ENCODE results near the gene NFIL3.
A peak's percentile ranks its signal among the peaks of the same experiment; 100 is the strongest.
"Not testable (repeated sequence)": the region's sequence is repeated elsewhere in the genome, so short reads cannot be mapped to it uniquely, and the experiment has no call there.

NFIL3 gene, protein sequence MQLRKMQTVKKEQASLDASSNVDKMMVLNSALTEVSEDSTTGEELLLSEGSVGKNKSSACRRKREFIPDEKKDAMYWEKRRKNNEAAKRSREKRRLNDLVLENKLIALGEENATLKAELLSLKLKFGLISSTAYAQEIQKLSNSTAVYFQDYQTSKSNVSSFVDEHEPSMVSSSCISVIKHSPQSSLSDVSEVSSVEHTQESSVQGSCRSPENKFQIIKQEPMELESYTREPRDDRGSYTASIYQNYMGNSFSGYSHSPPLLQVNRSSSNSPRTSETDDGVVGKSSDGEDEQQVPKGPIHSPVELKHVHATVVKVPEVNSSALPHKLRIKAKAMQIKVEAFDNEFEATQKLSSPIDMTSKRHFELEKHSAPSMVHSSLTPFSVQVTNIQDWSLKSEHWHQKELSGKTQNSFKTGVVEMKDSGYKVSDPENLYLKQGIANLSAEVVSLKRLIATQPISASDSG

GRCh38 chr9:91423785-91424402, at the start of gene NFIL3:
NFIL3 (minus strand) TSS chr9:91423832; CDS start chr9:91410734, 13,098 bp downstream.
- H3K36me3 Mint-ChIP-seq, result peaks cover 62% of the 10 kb centered on the region
- peak; percentile 71 to 85 for DNase-seq (ENCODE audit: low spot score in 2 of 2)
- peaks cover 56% of the 10 kb centered on the region for H3K4me1 Mint-ChIP-seq

DNA sequence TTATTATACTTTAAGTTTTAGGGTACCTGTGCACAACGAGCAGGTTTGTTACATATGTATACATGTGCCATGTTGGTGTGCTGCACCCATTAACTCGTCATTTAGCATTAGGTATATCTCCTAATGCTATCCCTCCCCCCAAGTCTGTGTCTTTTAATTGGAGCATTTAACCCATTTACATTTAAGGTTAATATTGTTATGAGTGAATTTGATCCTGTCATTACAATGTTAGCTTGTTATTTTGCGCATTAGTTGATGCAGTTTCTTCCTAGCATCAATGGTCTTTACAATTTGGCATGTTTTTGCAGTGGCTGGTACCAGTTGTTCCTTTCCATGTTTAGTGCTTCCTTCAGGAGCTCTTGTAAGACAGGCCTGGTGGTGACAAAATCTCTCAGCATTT, 47.9 kb upstream of the NFIL3 start:
- H3K4me3 Mint-ChIP-seq; H3K4me1 Mint-ChIP-seq; H3K36me3 Mint-ChIP-seq; DNase-seq (ENCODE audit: low spot score in 2 of 2); H3K9me3 Mint-ChIP-seq; H3K27ac Mint-ChIP-seq; ATAC-seq: not testable (repeated sequence)

More at GRCh38 chr9:91423785-91424402, at the start of gene NFIL3:
- Mint-ChIP-seq H3K4me3 (peak within 1 kb of the TSS; percentile 99), H3K9me3 (no peaks in the 10 kb centered on the region), H3K27ac (peak within 1 kb of the TSS; percentile 98)
- ATAC-seq, result peak; percentile 77

DNA sequence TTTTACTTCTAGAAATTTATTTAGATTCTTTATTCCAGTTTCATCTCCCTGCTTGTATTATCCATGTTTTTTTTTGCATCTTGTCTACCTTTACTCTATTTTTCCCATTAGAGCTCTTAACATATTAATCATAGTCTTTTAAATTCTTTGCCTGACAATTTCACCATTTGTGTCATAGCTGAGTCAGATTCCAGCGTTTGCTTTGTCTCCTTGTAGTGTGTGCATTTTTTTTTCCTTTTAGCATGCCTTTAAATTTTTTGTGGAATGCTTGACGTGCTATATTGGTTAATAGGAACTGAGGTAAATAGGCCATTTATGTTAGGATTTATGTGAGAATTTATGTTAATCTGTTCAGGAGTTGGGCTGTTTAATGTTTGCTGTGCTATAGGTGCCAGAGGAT, 41.8 kb upstream of the NFIL3 start:
- Mint-ChIP-seq H3K4me3 (no peak overlapping the region), H3K27ac (no peak overlapping the region)
- no peak for DNase-seq (ENCODE audit: low spot score in 2 of 2)

DNA sequence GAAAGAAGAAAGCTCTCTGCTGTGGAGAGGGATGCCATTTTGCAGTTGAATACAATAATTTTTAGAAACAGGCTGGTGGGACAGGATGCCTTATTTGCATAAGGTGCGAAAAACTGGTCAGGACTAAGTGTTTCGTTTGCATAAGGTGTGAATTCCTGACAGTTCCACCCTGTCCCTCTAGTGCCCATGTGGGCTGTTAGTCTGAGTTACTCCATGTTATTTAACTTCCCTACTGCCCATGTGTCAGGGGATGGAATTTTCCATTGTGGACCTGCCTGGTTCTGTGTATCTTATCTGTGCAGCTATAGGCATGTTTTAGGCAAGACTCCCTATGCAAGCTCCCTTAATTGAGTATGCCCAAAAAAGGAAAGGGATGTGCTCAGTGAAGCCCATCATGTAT, 35.3 kb upstream of the NFIL3 start:
- DNase-seq (ENCODE audit: low spot score in 2 of 2), result no peak
- no peak for ATAC-seq
- Mint-ChIP-seq H3K36me3 (no peaks in the 10 kb centered on the region), H3K27ac (no peak overlapping the region), H3K4me1 (no peaks in the 10 kb centered on the region), H3K9me3 (no peaks in the 10 kb centered on the region), H3K4me3 (no peak overlapping the region)

More for the DNA sequence above, 41.8 kb upstream of the NFIL3 start:
- Mint-ChIP-seq H3K9me3 (peaks cover 18% of the 10 kb centered on the region), H3K36me3 (no peaks in the 10 kb centered on the region), H3K4me1 (no peaks in the 10 kb centered on the region)
- ATAC-seq, result no peak

GRCh38 chr9:91452844-91453243, 29.2 kb upstream of the NFIL3 start:
- H3K27ac Mint-ChIP-seq, result no peak overlapping the region
- H3K36me3 Mint-ChIP-seq, result no peaks in the 10 kb centered on the region
- ATAC-seq, result no peak
- no peaks in the 10 kb centered on the region for H3K9me3 Mint-ChIP-seq
- H3K4me3 Mint-ChIP-seq, result no peak overlapping the region
- no peak for DNase-seq (ENCODE audit: low spot score in 2 of 2)
- no peaks in the 10 kb centered on the region for H3K4me1 Mint-ChIP-seq

GRCh38 chr9:91451431-91452270, 28.0 kb upstream of the NFIL3 start:
- DNase-seq (ENCODE audit: low spot score in 2 of 2) (no peak), ATAC-seq (no peak)
- Mint-ChIP-seq H3K9me3 (no peaks in the 10 kb centered on the region), H3K4me3 (no peak overlapping the region), H3K4me1 (no peaks in the 10 kb centered on the region), H3K27ac (no peak overlapping the region), H3K36me3 (no peaks in the 10 kb centered on the region)

GRCh38 chr9:91445135-91445534, 21.5 kb upstream of the NFIL3 start:
- Mint-ChIP-seq H3K4me1 (no peaks in the 10 kb centered on the region), H3K9me3 (peaks cover 6% of the 10 kb centered on the region), H3K27ac (no peak overlapping the region), H3K4me3 (no peak overlapping the region), H3K36me3 (no peaks in the 10 kb centered on the region)
- DNase-seq (ENCODE audit: low spot score in 2 of 2) (no peak), ATAC-seq (no peak)

DNA sequence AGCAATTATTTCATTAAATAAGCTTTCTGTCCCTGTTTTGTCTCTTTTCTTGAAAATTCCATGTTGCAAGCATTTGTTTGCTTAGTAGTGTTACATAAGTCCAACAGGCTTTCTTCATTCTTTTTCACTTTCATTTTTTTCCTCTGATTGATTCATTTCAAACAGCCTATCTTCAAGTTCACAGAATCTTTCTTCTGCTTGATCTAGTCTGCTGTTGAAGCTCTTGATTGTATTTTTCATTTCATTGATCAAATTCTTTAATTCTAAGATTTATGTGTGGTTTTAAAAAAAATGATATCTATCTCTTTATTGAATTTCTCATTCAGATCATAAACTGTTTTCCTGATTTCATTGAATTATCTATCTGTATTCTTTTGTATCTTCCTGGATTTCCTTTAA, 20.4 kb upstream of the NFIL3 start:
- no peak overlapping the region for H3K4me3 Mint-ChIP-seq

GRCh38 chr9:91443321-91443993, 19.8 kb upstream of the NFIL3 start:
- H3K27ac Mint-ChIP-seq, result no peak overlapping the region
- no peaks in the 10 kb centered on the region for H3K4me1 Mint-ChIP-seq
- H3K4me3 Mint-ChIP-seq, result no peak overlapping the region

More for the DNA sequence above, 20.4 kb upstream of the NFIL3 start:
- ATAC-seq (no peak), DNase-seq (ENCODE audit: low spot score in 2 of 2) (no peak)
- Mint-ChIP-seq H3K9me3 (peaks cover 6% of the 10 kb centered on the region), H3K36me3 (no peaks in the 10 kb centered on the region), H3K4me1 (no peaks in the 10 kb centered on the region), H3K27ac (no peak overlapping the region)

DNA sequence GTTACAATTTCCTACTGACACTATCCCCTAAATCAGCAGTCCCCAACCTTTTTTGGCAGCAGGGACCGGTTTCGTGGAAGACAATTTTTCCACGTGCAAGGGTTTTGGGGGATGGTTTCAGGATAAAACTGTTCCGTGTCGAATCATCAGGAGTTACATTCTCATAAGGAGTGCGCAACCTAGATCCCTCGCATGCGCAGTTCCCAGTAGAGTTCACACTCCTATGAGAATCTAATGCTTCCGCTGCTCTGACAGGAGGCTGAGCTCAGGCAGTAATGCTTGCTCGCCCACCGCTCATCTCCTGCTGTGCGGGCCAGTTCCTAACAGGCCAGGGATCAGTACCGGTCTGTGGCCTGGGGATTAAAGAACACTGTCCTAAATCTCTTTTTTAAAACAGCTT, 13.2 kb upstream of the NFIL3 start:
- no peak for DNase-seq (ENCODE audit: low spot score in 2 of 2)
- ATAC-seq, result no peak
- no peaks in the 10 kb centered on the region for H3K36me3 Mint-ChIP-seq
- H3K4me3 Mint-ChIP-seq, result no peak overlapping the region
- H3K4me1 Mint-ChIP-seq, result no peaks in the 10 kb centered on the region
- no peak overlapping the region for H3K27ac Mint-ChIP-seq
- H3K9me3 Mint-ChIP-seq, result no peaks in the 10 kb centered on the region

More at GRCh38 chr9:91443321-91443993, 19.8 kb upstream of the NFIL3 start:
- no peak for ATAC-seq
- DNase-seq (ENCODE audit: low spot score in 2 of 2), result no peak
- Mint-ChIP-seq H3K9me3 (peaks cover 6% of the 10 kb centered on the region), H3K36me3 (no peaks in the 10 kb centered on the region)

- peak in 1 of 2 donors; percentile 50 for DNase-seq (ENCODE audit: low spot score in 2 of 2)
Measured at GRCh38 chr9:91433180-91433579, 9.5 kb upstream of the NFIL3 start.

GRCh38 chr9:91431485-91431884, 7.9 kb upstream of the NFIL3 start:
- Mint-ChIP-seq H3K4me3 (no peak overlapping the region), H3K9me3 (no peaks in the 10 kb centered on the region), H3K27ac (no peak overlapping the region), H3K4me1 (peaks cover 17% of the 10 kb centered on the region), H3K36me3 (no peaks in the 10 kb centered on the region)
- DNase-seq (ENCODE audit: low spot score in 2 of 2) (peak in 1 of 2 donors; percentile 46), ATAC-seq (no peak)

More at GRCh38 chr9:91433180-91433579, 9.5 kb upstream of the NFIL3 start:
- peaks cover 6% of the 10 kb centered on the region for H3K4me1 Mint-ChIP-seq
- no peaks in the 10 kb centered on the region for H3K36me3 Mint-ChIP-seq
- no peaks in the 10 kb centered on the region for H3K9me3 Mint-ChIP-seq
- H3K4me3 Mint-ChIP-seq, result no peak overlapping the region
- ATAC-seq, result peak; percentile 98
- no peak overlapping the region for H3K27ac Mint-ChIP-seq

DNA sequence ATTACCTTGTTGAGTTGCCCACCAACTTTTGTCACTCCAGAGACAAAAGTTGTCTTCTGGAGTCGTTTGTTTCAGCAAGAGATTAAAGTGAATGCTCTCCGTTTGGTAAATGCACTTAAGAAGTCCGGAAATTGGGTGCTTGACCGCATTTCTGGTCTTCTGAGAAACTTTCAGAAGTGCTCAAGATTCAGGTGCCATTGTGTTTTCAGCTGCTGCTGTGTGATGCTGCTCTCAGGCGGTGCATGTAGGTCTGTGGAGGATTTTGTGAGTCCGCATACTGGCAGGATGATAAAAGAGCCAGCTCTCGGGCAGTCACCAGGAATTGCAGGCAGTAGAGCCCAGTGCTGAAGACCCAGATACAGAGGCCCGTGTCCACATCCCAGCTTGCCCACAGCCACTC, 5.9 kb upstream of the NFIL3 start:
- peaks cover 37% of the 10 kb centered on the region for H3K4me1 Mint-ChIP-seq
- H3K4me3 Mint-ChIP-seq, result peak overlapping the region; percentile 22
- DNase-seq (ENCODE audit: low spot score in 2 of 2), result peak in 1 of 2 donors; percentile 44
- no peak overlapping the region for H3K27ac Mint-ChIP-seq
- H3K9me3 Mint-ChIP-seq, result no peaks in the 10 kb centered on the region
- peaks cover 13% of the 10 kb centered on the region for H3K36me3 Mint-ChIP-seq
- ATAC-seq, result no peak

DNA sequence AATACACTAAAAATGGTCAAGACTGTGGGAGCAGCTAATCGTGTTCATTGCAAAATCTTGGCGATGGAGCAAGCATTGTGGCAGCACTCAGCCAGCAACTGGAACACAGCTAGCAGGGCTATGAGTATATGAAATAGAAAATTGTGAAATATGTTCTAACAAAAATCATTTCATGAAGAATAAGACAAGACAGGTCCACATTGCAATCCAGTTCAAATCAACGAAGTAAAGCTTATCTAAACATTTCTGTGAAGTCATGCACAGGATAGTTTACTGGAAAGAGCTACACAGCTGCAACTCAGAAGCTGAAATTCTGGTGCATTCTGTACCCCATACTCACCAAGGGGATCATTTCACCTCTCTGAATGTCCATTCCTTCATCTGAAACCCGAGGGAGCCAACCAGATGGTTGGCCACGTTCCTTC, 5.3 kb upstream of the NFIL3 start:
- H3K36me3 Mint-ChIP-seq, result peaks cover 17% of the 10 kb centered on the region
- H3K27ac Mint-ChIP-seq, result no peak overlapping the region
- peak overlapping the region; percentile 22 for H3K4me3 Mint-ChIP-seq
- no peak for ATAC-seq
- DNase-seq (ENCODE audit: low spot score in 2 of 2), result peak in 1 of 2 donors; percentile 47
- peaks cover 39% of the 10 kb centered on the region for H3K4me1 Mint-ChIP-seq
- no peaks in the 10 kb centered on the region for H3K9me3 Mint-ChIP-seq

DNA sequence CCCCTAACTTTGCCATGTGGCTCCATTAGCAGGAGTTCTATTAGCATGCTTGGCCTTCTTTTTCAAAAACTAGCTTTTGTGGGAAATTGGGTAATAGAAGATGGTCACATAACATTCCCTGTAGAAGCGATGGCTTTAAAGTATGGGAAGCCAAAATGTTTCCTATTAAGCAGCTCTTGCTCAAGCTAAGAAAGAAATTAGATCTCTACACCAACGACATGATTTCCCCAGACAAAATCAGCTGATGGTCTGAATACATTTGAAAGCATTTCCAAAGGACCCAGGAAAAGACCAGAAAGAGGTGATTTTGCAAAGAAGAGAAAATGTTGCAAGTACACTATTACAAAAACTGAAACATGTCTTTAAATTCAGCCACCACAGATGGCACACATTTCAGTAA, 4.8 kb upstream of the NFIL3 start:
- DNase-seq (ENCODE audit: low spot score in 2 of 2) (no peak), ATAC-seq (no peak)
- Mint-ChIP-seq H3K9me3 (no peaks in the 10 kb centered on the region), H3K4me1 (peaks cover 39% of the 10 kb centered on the region), H3K4me3 (peak overlapping the region; percentile 22), H3K27ac (no peak overlapping the region), H3K36me3 (peaks cover 17% of the 10 kb centered on the region)
